Stimulated activated naive B cell treated with anti-CD40 and anti-IgM and Interleukin-4, amounts not matched to agents 10 μg/mL and 1 μg/mL and 100 μg/mL, for 72 hours (primary cell): ENCODE data around the gene QDPR.

ENCODE experiments used
- ATAC-seq, 2 donors: fragments of 150-1000 bp; cut with Tn5 transposase; replicated peaks; 2 replicates each; pipeline ENCODE4 v1.10.0; 2021; ENCODE audit warnings: moderate library complexity in 1 of 2
- DNase-seq: peaks from one replicate; pipeline ENCODE4 v3.0.0; 2021
- H3K27ac Mint-ChIP-seq: one replicate; pipeline ENCODE4 v1.8.0; 2022; ENCODE audit warnings: mild to moderate bottlenecking, mixed read lengths
- H3K27me3 Mint-ChIP-seq, 2 donors: one replicate each; pipeline ENCODE4 v1.8.0; 2022; ENCODE audit warnings: mixed read lengths in 2 of 2
- H3K36me3 Mint-ChIP-seq, 2 donors: one replicate each; pipeline ENCODE4 v1.8.0; 2022; ENCODE audit warnings: mixed read lengths in 2 of 2, mild to moderate bottlenecking in 1 of 2
- H3K4me1 Mint-ChIP-seq, 2 donors: one replicate each; pipeline ENCODE4 v1.8.0; 2022; ENCODE audit warnings: mixed read lengths in 2 of 2, mild to moderate bottlenecking in 1 of 2
- H3K4me3 Mint-ChIP-seq, 2 donors: one replicate each; pipeline ENCODE4 v1.8.0; 2022; ENCODE audit warnings: mild to moderate bottlenecking in 2 of 2, mixed read lengths in 2 of 2, moderate library complexity in 1 of 2
- H3K9me3 Mint-ChIP-seq, 2 donors: one replicate each; pipeline ENCODE4 v1.8.0; 2022; ENCODE audit warnings: mixed read lengths in 2 of 2, mild to moderate bottlenecking in 1 of 2

QDPR gene

DNA sequence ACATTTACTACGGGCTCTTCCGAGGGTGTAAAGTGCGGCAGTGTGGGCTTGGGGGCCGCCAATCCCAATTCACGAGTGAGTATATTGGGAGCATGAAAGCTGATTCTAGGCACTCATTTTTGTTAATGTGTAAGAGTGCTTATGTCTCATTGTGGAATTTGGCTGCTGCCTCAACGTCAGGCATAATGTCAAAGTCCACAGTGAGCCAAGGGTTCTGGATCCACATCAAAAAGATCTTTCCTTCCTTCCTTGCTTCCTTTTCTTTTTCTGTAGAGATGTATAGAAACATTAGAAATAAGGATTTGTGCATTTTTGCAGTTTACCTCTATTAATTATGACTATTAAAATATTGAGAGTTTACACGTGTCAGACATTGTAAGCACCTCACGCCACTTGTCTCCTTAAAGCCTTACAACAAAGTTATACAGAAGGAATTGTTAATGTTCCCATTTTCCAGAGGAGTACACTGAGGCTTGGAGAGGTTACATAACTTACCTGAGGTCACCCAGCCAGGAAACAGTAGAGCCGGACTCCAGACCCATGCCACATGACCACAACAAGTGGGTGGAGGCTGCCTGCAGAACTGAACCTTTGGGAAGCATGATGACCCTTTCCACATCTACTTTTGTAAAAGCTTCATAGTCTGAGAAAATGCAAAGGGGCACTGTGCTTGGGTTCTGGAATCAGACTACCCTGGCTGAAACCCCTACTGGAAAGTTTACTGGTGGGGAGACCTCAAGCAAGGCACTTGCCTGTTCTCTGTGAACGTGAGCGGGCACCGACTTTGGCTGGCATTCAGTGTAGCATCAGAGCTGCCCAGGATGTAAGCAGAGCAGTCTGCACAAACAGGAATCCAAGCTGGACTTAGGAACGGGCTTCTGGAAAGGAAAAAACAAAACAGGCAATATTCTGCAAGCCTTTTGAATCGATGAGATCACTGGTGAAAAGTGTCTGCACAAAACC, 3.8 kb upstream of the QDPR start:
- H3K27ac Mint-ChIP-seq: no peak overlapping the region
- H3K9me3 Mint-ChIP-seq: no peaks in the 10 kb centered on the region
- ATAC-seq: no peak

DNA sequence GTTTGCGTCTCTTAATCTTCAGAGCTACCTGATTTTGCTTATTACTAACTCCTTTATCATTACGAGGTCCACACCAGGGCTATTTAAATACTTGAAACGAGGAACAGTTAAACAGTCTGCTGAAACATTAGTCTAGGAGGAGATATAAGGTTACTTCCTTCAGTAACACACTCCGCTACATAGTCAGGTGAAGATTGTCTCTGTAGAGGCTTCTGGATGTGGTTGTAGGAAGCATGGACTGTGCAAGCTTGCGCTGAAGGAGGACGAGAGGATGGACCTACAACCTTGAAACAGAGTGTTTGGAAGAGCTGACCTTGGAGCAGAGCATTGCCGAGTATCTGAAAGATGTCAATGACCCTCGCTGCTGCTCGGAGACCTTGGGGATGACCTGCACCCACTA, 3.0 kb upstream of the QDPR start, which contains the start of gene CLRN2:
TSS of gene CLRN2 (plus strand) at position 301 of the 400 bp plus-strand sequence. CDS start 102 bp downstream, outside the sequence.
- ATAC-seq: no peak
- no peak for DNase-seq
- H3K4me1 Mint-ChIP-seq: peaks cover 13 to 22% of the 10 kb centered on the region in 2 donors
- H3K4me3 Mint-ChIP-seq: no peak within 1 kb of the TSS
- H3K27ac Mint-ChIP-seq: no peak within 1 kb of the TSS
- H3K9me3 Mint-ChIP-seq: no peaks in the 10 kb centered on the region
- H3K36me3 Mint-ChIP-seq: peaks cover 0 to 2% of the 10 kb centered on the region in 2 donors
- peaks cover 6 to 31% of the 10 kb centered on the region in 2 donors for H3K27me3 Mint-ChIP-seq

More for the DNA sequence above, 3.8 kb upstream of the QDPR start:
- peaks cover 7 to 16% of the 10 kb centered on the region in 2 donors for H3K4me1 Mint-ChIP-seq
- H3K4me3 Mint-ChIP-seq: no peak overlapping the region
- peaks cover 10 to 36% of the 10 kb centered on the region in 2 donors for H3K27me3 Mint-ChIP-seq
- DNase-seq: no peak
- peaks cover 0 to under 1% of the 10 kb centered on the region in 2 donors for H3K36me3 Mint-ChIP-seq

DNA sequence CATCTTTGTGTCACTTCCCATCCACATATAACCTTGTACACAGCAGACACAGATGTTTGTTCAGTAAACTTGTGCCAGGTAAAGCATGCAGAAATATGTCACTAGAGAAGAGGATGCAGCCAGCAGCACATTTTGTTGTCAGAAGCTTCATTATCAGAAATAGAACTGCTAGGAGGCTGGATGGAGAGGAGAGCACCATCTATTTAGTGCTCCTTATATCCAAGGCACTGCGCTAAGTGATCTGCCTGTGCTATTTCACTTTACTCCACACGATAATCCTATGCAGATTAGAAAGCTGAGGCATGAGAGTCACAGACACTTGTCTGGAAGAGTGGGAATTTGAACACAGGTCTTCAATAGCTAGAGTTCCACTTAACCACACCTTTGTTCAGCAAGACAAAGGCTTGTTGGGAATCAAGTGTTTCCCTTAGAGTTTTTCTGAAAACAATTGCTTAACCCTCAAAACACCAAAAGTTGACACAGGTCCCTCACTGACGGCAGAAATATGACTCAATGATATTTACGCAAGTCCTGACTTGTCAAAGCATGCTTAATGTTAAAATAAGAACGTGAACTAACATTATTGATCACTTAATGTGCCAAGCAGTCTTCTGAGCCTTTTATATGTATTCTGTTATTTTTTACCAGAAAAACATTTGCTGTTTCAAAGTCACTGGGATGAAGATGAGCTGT, 1.2 kb upstream of the QDPR start:
- DNase-seq: no peak
- H3K36me3 Mint-ChIP-seq: peaks cover 4 to 6% of the 10 kb centered on the region in 2 donors
- no peak for ATAC-seq
- H3K27ac Mint-ChIP-seq: peak overlapping the region; percentile 75
- peaks cover 6 to 23% of the 10 kb centered on the region in 2 donors for H3K27me3 Mint-ChIP-seq
- peaks cover 15 to 22% of the 10 kb centered on the region in 2 donors for H3K4me1 Mint-ChIP-seq
- no peaks in the 10 kb centered on the region for H3K9me3 Mint-ChIP-seq
- H3K4me3 Mint-ChIP-seq: peak overlapping the region; percentile 91 to 96

DNA sequence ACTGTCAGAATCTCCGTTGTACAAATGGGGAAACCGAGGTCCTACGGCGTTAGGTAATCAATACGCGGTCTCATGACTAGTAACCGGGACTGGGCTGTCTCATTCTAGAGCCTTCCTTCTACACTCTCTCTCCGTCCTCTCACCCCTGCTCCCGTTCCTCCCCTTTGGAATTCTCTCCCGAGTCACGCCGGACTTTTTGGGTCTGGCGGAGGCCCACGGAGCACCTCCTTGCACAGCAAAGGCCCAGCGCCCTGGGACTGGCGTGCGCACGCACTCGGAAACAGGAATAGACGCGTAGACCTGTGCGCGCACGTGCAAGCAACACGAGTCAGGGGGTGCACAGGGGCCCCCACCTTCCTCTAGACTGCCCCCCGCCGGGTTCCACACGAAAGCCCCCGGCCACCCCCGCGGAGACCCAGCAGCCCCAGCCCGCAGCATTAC, 361 bp downstream of the QDPR start:
- H3K9me3 Mint-ChIP-seq: no peaks in the 10 kb centered on the region
- peak overlapping the region; percentile 91 to 96 for H3K4me3 Mint-ChIP-seq
- H3K27ac Mint-ChIP-seq: peak overlapping the region; percentile 92
- H3K4me1 Mint-ChIP-seq: peaks cover 15 to 22% of the 10 kb centered on the region in 2 donors
- ATAC-seq (peak; percentile 79 to 81), DNase-seq (peak; percentile 35)
- peaks cover 8 to 9% of the 10 kb centered on the region in 2 donors for H3K36me3 Mint-ChIP-seq
- peaks cover 0 to 10% of the 10 kb centered on the region in 2 donors for H3K27me3 Mint-ChIP-seq

DNA sequence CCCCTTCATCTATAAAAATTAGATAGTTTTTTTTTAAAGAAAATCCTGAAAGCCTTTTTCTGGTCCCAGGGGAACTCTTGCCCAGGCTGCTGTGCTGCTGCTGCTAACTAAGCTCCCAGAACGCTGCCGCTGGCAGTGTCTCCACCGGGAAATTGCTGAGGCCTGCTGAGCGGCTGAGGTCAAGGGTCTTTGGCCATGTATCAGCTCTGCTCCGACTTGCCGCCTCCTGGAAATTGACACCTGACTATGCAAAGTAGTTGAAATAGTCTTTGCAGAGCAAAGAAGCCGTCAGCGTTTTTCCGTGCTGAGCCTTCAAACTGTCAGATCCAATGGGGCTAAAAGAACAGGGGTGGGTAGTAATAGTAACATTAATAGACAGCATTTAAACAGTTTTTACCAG, 839 bp downstream of the QDPR start:
- no peak for DNase-seq
- Mint-ChIP-seq H3K4me3 (peak overlapping the region; percentile 91 to 96), H3K9me3 (no peaks in the 10 kb centered on the region), H3K36me3 (peaks cover 9 to 13% of the 10 kb centered on the region in 2 donors), H3K27me3 (peaks cover 0 to 10% of the 10 kb centered on the region in 2 donors), H3K4me1 (peaks cover 15 to 22% of the 10 kb centered on the region in 2 donors), H3K27ac (no peak overlapping the region)
- no peak for ATAC-seq

DNA sequence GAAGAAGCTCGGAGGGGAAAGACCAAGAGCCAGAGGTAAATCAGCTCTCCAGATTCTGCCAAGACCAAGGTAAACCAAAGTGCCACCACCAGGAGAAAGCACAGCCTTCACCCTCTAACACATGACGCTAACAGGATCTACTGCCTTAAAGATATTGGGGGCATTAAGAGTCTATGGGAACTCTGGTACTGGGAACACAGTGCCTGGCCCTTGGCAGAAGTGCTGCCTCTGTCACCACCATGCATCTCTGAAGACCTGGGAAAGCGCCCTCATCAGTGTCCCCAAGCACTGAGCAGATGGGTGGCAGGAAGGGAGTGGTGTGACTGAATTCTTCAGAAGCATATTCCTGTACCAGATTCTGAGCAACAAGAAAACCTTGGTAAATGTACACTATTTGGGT, 1.3 kb downstream of the QDPR start:
- H3K36me3 Mint-ChIP-seq: peaks cover 11 to 15% of the 10 kb centered on the region in 2 donors
- no peak for ATAC-seq
- no peaks in the 10 kb centered on the region for H3K9me3 Mint-ChIP-seq
- H3K4me1 Mint-ChIP-seq: peaks cover 15 to 22% of the 10 kb centered on the region in 2 donors
- no peak overlapping the region for H3K27ac Mint-ChIP-seq
- DNase-seq: no peak
- H3K4me3 Mint-ChIP-seq: peak overlapping the region; percentile 44 to 91
- H3K27me3 Mint-ChIP-seq: peaks cover 0 to 5% of the 10 kb centered on the region in 2 donors

DNA sequence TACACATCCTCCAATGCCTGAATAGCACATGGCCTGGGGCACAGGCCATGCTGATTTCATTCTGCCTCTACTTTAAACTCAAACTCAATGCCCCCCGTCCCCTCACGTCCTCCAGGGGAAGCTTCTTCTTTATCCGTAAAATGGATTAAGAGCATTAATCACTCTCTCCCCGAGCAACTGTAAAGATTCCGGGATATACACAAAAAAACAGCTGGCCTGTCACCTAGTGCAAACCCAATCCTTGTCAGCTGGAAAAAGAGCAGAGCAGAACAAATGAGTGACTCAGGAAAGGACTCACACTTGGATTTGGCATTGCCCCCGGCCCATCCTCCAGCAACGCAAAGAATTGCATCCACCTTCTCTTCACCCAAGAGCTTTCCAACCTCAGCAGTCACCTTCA, 7.8 kb downstream of the QDPR start:
- ATAC-seq (no peak), DNase-seq (no peak)
- H3K27ac Mint-ChIP-seq: no peak overlapping the region
- H3K36me3 Mint-ChIP-seq: peaks cover 38 to 48% of the 10 kb centered on the region in 2 donors
- H3K27me3 Mint-ChIP-seq: no peaks in the 10 kb centered on the region
- H3K4me3 Mint-ChIP-seq: no peak overlapping the region
- H3K4me1 Mint-ChIP-seq: no peaks in the 10 kb centered on the region
- no peaks in the 10 kb centered on the region for H3K9me3 Mint-ChIP-seq

DNA sequence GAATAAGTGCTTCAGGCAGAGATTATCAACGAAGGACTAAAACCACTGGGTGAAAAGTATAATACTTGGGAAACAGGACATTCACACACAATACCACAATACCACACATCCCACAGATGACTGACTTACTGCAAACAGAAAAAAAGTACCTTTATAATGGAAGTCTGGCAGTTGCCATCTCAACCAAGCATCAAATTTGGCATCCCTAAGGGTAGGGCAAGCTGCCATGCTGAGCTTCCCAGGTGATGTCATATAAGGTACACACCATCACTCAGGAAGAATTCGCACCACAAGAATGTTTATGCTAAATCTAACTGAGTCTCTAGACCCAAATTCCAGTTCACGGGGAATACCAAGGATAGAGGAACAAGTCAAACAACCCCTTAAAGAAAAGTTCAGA, 9.1 kb downstream of the QDPR start:
- Mint-ChIP-seq H3K4me3 (no peak overlapping the region), H3K36me3 (peaks cover 38 to 55% of the 10 kb centered on the region in 2 donors), H3K4me1 (no peaks in the 10 kb centered on the region), H3K9me3 (no peaks in the 10 kb centered on the region), H3K27ac (no peak overlapping the region), H3K27me3 (no peaks in the 10 kb centered on the region)
- ATAC-seq: no peak
- no peak for DNase-seq

DNA sequence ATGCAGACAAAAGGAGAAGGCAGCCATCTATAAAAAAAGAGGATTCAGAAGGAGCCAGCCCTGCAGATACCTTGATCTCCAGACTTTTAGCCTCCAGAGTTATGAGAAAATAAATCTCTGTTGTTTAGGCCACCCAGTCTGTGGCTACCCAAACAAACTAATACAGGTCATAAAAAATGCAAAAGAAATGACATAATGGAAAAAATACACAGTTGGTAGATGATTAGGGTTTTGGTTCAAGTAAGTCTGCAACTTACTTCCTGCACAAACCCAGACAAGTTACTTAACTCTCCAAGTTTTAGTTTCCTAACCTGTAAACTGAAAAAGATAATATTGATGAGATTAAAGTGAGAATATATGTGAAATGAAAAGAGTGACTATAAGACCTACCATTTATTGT, 11.3 kb downstream of the QDPR start:
- H3K27ac Mint-ChIP-seq: no peak overlapping the region
- no peak for DNase-seq
- no peaks in the 10 kb centered on the region for H3K9me3 Mint-ChIP-seq
- H3K27me3 Mint-ChIP-seq: no peaks in the 10 kb centered on the region
- H3K4me3 Mint-ChIP-seq: no peak overlapping the region
- H3K4me1 Mint-ChIP-seq: no peaks in the 10 kb centered on the region
- ATAC-seq: no peak
- peaks cover 33 to 54% of the 10 kb centered on the region in 2 donors for H3K36me3 Mint-ChIP-seq

DNA sequence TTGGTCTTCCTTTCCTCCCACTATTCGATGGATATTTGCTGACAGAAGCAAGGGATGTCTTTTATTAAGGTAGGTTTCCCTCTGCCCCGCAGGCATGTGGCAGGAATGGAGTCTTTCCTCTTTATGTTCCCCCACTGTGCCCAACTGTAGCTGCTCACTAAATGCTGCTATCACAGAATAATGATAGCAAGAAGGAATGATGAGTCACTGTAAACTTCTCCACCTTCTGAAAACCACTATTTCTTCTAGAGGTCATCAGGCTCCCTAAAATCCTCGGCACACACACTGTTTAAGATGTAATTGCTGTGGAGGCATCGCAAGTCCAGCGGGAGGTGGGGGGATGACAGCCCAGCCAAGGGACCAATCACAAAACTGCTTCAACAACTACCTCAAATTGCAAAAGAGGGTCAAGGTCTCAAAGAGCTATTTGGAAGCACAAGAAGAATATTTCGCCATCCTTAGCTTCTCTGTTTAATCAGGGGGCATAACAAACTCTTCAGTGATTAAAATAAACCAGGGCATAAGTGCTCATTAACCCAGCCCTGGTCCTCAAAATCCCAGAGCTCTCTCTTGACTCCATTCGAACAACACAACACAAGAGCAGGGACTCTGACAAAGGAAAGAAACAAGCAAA, 13.9 kb downstream of the QDPR start:
- ATAC-seq (no peak), DNase-seq (no peak)
- Mint-ChIP-seq H3K4me3 (no peak overlapping the region), H3K27ac (no peak overlapping the region), H3K9me3 (no peaks in the 10 kb centered on the region), H3K4me1 (peaks cover 4 to 10% of the 10 kb centered on the region in 2 donors), H3K27me3 (no peaks in the 10 kb centered on the region), H3K36me3 (peaks cover 36 to 53% of the 10 kb centered on the region in 2 donors)

DNA sequence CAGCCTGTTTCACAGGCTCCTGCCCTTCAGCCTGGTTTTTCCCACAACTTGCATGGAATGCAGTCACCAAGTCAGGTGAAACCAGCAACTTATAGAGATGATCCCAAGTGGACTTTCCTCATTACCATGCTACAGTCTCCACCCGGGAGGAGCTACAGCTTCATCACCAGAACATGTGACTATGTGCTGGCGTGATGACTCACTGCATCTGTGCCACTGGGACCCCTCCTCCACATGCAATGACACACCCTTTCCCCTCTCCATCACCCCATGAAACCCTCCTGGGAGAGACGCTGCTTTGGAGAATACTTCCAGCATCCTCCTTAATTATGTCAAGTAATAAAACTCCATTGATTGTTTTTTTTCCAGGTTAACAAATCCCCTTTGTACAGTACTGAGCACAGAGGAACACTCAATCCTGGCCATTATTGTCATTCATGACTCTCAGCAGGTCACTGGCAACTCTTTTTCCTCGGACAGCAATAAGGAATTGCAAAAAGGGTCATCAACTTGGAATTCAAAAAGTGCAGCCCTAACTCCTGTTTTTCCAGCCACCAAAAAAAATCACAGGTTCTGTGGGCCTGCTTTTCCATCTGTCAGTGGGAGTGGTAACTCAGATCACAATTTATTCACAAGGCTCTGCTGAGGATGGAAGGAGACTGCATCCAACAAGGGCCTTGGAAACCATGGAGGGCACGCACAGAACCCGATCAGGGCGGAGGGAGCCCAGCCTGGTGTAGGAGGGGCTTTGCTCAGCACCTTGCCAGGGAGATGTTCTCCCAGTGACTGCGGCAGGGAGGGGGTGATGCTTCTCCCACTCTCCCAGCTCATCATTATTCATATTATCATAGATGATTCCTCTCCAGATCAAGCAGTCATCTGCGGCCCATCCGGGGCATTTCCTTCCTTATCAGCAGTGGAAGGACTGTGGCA, 17.4 kb downstream of the QDPR start:
- Mint-ChIP-seq H3K4me1 (peaks cover 12 to 20% of the 10 kb centered on the region in 2 donors), H3K4me3 (no peak overlapping the region), H3K27me3 (no peaks in the 10 kb centered on the region), H3K9me3 (no peaks in the 10 kb centered on the region), H3K36me3 (peaks cover 36 to 61% of the 10 kb centered on the region in 2 donors), H3K27ac (no peak overlapping the region)
- DNase-seq (no peak), ATAC-seq (peak in 1 of 2 donors; percentile 31)

DNA sequence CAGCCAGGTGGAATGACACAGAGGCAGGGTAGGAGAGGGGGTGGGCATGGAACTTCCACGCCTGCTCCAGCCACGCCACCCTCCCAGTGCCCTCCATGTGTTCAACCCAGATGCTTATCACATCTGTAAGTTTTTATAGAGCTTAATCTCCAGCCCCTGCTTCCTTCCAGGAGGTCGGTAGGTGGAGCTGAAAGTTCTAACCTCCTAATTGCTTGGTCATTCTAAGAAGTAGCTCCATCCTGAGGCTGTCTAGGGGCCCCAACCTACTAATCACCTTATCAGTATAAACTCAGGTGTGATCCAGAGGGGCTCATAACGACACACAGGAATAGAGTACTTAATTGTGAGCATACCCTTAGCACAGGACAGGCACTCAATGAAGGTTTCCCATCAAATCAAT, 18.3 kb downstream of the QDPR start:
- H3K4me1 Mint-ChIP-seq: peaks cover 15 to 24% of the 10 kb centered on the region in 2 donors
- H3K4me3 Mint-ChIP-seq: no peak overlapping the region
- no peaks in the 10 kb centered on the region for H3K9me3 Mint-ChIP-seq
- H3K27me3 Mint-ChIP-seq: no peaks in the 10 kb centered on the region
- H3K36me3 Mint-ChIP-seq: peaks cover 43 to 65% of the 10 kb centered on the region in 2 donors
- no peak for DNase-seq
- no peak for ATAC-seq
- H3K27ac Mint-ChIP-seq: no peak overlapping the region

DNA sequence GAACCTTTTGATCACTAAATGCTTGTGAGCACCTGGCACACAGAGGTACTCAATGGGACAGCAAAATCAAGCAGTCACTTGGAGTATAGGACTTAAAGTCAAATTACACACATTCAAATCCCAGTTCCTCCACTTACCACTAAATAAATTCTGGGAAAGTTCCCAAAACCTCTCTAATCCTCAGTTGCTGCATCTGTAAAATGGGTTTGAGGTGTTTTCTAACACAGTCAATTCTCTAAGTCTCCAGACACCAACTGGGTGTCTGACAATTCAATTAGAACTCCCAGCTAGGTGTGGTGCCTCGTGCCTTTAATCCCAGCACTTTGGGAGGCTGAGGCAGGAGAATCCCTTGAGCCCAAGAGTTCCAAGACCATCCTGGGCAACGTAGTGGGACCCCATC, 19.0 kb downstream of the QDPR start:
- no peak for ATAC-seq
- no peak for DNase-seq
- Mint-ChIP-seq H3K27me3 (no peaks in the 10 kb centered on the region), H3K4me1 (peaks cover 15 to 24% of the 10 kb centered on the region in 2 donors), H3K9me3 (no peaks in the 10 kb centered on the region), H3K27ac (no peak overlapping the region), H3K36me3 (peaks cover 41 to 65% of the 10 kb centered on the region in 2 donors), H3K4me3 (no peak overlapping the region)
